GM12878 (cell line): ENCODE data around the gene AFF1. TPM values are rescaled to one million over a fixed set of nuclear protein-coding genes. Genes with fewer than 3 reads are reported as not detected.
A peak's percentile ranks its signal among the peaks of the same experiment; 100 is the strongest.

Experiments used
- BHLHE40 ChIP-seq, 2 experiments: fragments of 450-650 bp in 1 of 2; IDR thresholded peaks; 2 replicates each; pipeline ENCODE4 v1.6.1; 2011 to 2017; ENCODE audit warnings: low read depth in 2 of 2, borderline replicate concordance in 1 of 2, improper control_type of control experiment in 1 of 2, low read length in 1 of 2, mild to moderate bottlenecking in 1 of 2
- BMI1 ChIP-seq: fragments of 450-650 bp; IDR thresholded peaks from 2 replicates; pipeline ENCODE4 v1.6.1; 2016; ENCODE audit warnings: mild to moderate bottlenecking, moderate library complexity, borderline replicate concordance
- BRCA1 ChIP-seq: IDR thresholded peaks from 2 replicates; pipeline ENCODE4 v1.6.1; 2011; ENCODE audit warnings: low read depth, low read length, improper control_type of control experiment
- CHD4 ChIP-seq: fragments of 200-600 bp; sonication (generic); IDR thresholded peaks from 2 replicates; pipeline ENCODE4 v1.6.1; 2016; ENCODE audit warnings: mild to moderate bottlenecking
- ESRRA ChIP-seq: IDR thresholded peaks from 2 replicates; pipeline ENCODE4 v1.6.1; 2012; ENCODE audit warnings: mild to moderate bottlenecking, low read length, improper control_type of control experiment
- ETV6 ChIP-seq, 2 experiments: fragments of 450-650 bp in 1 of 2; IDR thresholded peaks in 1 of 2; conservative IDR thresholded peaks in 1 of 2; 2 replicates each; pipeline ENCODE4 v1.6.1; 2014; ENCODE audit warnings: antibody characterized with exemption in 1 of 2, borderline replicate concordance in 1 of 2, low read depth in 1 of 2, mild to moderate bottlenecking in 1 of 2, moderate library complexity in 1 of 2
- EZH2 ChIP-seq: IDR thresholded peaks from 2 replicates; pipeline ENCODE4 v1.6.1; 2012; ENCODE audit warnings: low read depth, mild to moderate bottlenecking, control low read depth, inconsistent platforms, low read length, borderline replicate concordance; ENCODE audit not compliant: control insufficient read depth
- FOS ChIP-seq: IDR thresholded peaks from 3 replicates; pipeline ENCODE4 v1.6.1; 2011; ENCODE audit warnings: borderline replicate concordance; ENCODE audit not compliant: insufficient read length; ENCODE audit errors: extremely low read depth
- GATAD2B ChIP-seq: fragments of 450-650 bp; conservative IDR thresholded peaks from 2 replicates; pipeline ENCODE4 v1.6.1; 2017; ENCODE audit warnings: low read depth, mild to moderate bottlenecking, moderate library complexity
- HDAC6 ChIP-seq: fragments of 200-600 bp; sonication (generic); IDR thresholded peaks from one replicate; pipeline ENCODE4 v1.8.0; 2017; ENCODE audit warnings: antibody characterized with exemption; ENCODE audit not compliant: unreplicated experiment
- HDGF ChIP-seq: fragments of 450-650 bp; IDR thresholded peaks from 2 replicates; pipeline ENCODE4 v1.6.1; 2016; ENCODE audit warnings: antibody characterized with exemption
- JUND ChIP-seq: IDR thresholded peaks from 2 replicates; pipeline ENCODE4 v1.6.1; 2012; ENCODE audit warnings: low read depth, mild to moderate bottlenecking, low read length, improper control_type of control experiment, moderate library complexity
- KLF5 ChIP-seq: fragments of 450-650 bp; IDR thresholded peaks from 2 replicates; pipeline ENCODE4 v1.6.1; 2014; ENCODE audit warnings: mild to moderate bottlenecking; ENCODE audit not compliant: partially characterized antibody
- MAX ChIP-seq: IDR thresholded peaks from 2 replicates; pipeline ENCODE4 v1.6.1; 2012; ENCODE audit warnings: low read depth, low read length, improper control_type of control experiment
- MEF2A ChIP-seq: IDR thresholded peaks from 2 replicates; pipeline ENCODE4 v1.6.1; 2011; ENCODE audit warnings: low read depth, mild to moderate bottlenecking, low read length, moderate library complexity; ENCODE audit not compliant: insufficient read depth
- NFIC ChIP-seq: IDR thresholded peaks from 2 replicates; pipeline ENCODE4 v1.6.1; 2012; ENCODE audit warnings: low read depth, mild to moderate bottlenecking, inconsistent platforms, low read length, moderate library complexity
- NR2C2 ChIP-seq: IDR thresholded peaks from 2 replicates; pipeline ENCODE4 v1.6.1; 2011; ENCODE audit warnings: borderline replicate concordance, low read depth; ENCODE audit not compliant: control insufficient read depth, insufficient read length
- NRF1 ChIP-seq: conservative IDR thresholded peaks from 2 replicates; pipeline ENCODE4 v1.6.1; 2011; ENCODE audit warnings: mild to moderate bottlenecking, low read depth, low read length, improper control_type of control experiment
- PAX8 ChIP-seq: fragments of 450-650 bp; IDR thresholded peaks from 2 replicates; pipeline ENCODE4 v1.6.1; 2017; ENCODE audit warnings: mild to moderate bottlenecking, moderate library complexity
- POLR2A ChIP-seq: IDR thresholded peaks from 2 replicates; pipeline ENCODE4 v1.6.1; 2011; ENCODE audit warnings: low read depth, mild to moderate bottlenecking, low read length
- RB1 ChIP-seq: fragments of 450-650 bp; formaldehyde crosslinking; IDR thresholded peaks from 2 replicates; pipeline ENCODE4 v1.6.1; 2017; ENCODE audit warnings: mild to moderate bottlenecking, borderline replicate concordance
- RFX5 ChIP-seq: IDR thresholded peaks from 2 replicates; pipeline ENCODE4 v1.6.1; 2011; ENCODE audit warnings: low read depth, low read length, improper control_type of control experiment
- SKIL ChIP-seq: fragments of 450-650 bp; IDR thresholded peaks from 2 replicates; pipeline ENCODE4 v1.6.1; 2017; ENCODE audit warnings: mild to moderate bottlenecking, low read depth, inconsistent platforms; ENCODE audit not compliant: poor library complexity, severe bottlenecking
- SUZ12 ChIP-seq: fragments of 200-600 bp; sonication (generic); IDR thresholded peaks from one replicate; pipeline ENCODE4 v1.6.1; 2018; ENCODE audit warnings: antibody characterized with exemption, mild to moderate bottlenecking; ENCODE audit not compliant: unreplicated experiment
- TAF1 ChIP-seq: IDR thresholded peaks from 2 replicates; pipeline ENCODE4 v1.6.1; 2011; ENCODE audit warnings: mild to moderate bottlenecking, low read depth, low read length, borderline replicate concordance
- TCF7 ChIP-seq: IDR thresholded peaks from 2 replicates; pipeline ENCODE4 v1.6.1; 2014; ENCODE audit warnings: antibody characterized with exemption, borderline replicate concordance
- YY1 ChIP-seq: IDR thresholded peaks from 2 replicates; pipeline ENCODE4 v1.6.1; 2011; ENCODE audit warnings: low read depth, mild to moderate bottlenecking, low read length
- ZNF207 ChIP-seq: fragments of 450-650 bp; IDR thresholded peaks from 2 replicates; pipeline ENCODE4 v1.6.1; 2014; ENCODE audit warnings: antibody characterized with exemption, mild to moderate bottlenecking, borderline replicate concordance
- ZNF24 ChIP-seq: fragments of 450-650 bp; IDR thresholded peaks from 2 replicates; pipeline ENCODE4 v1.6.1; 2017; ENCODE audit warnings: antibody characterized with exemption, mild to moderate bottlenecking
- ZSCAN29 ChIP-seq: fragments of 450-650 bp; IDR thresholded peaks from 2 replicates; pipeline ENCODE4 v1.6.1; 2017; ENCODE audit warnings: mild to moderate bottlenecking, moderate library complexity
- polyA plus RNA-seq, 11 experiments: library from polyadenylated mRNA; depleted of rRNA in 4 of 11; unstranded in 6 of 11; stranded (reverse) in 5 of 11; fragments of >200 nt; fragmentation: Nextera tagmentation in 4 of 11; fragmentation: Illumina TruSeq in 1 of 11; extraction: Ambion mirVana in 4 of 11; extraction: Trizol in 1 of 11; gene quantifications; 1 replicate in 1 of 11; 2 replicates in 10 of 11; pipeline versions ENCODE4 v1.2.1 to v1.2.3, GENCODE V29; 2011 to 2016; ENCODE audit warnings: inconsistent platforms in 2 of 11, missing spikeins in 2 of 11, low read depth in 1 of 11
- total RNA-seq, 4 experiments: library from RNA; depleted of rRNA in 3 of 4; stranded (reverse); fragments of >200 nt in 3 of 4; fragmentation: Illumina TruSeq in 1 of 4; extraction: Trizol in 1 of 4; gene quantifications; 2 replicates each; pipeline versions ENCODE4 v1.2.1 to v1.2.3, GENCODE V29; 2013 to 2021

Gene AFF1
- total and polyA plus RNA-seq, 10 of the 15 experiments (the other 5 are each of a cell fraction or from before 2014, with no cell fraction given) = 3.5 to 56.1 (median 21.5) TPM

GRCh38 chr4:87006676-87007527, 72.1 kb downstream of the AFF1 start (continued):
- TF ChIP-seq SKIL = peak; percentile 76
- peak; percentile 56; the same call in 1 of the 2 replicates for TF ChIP-seq YY1
- peak; percentile 73 for TF ChIP-seq ZSCAN29
- TF ChIP-seq MAX = peak; percentile 42
- 0 out of 2 replicates have a peak, but pooled peaks have one; percentile 42 for TF ChIP-seq BRCA1
- TF ChIP-seq ZNF207 = peak; percentile 83
- TF ChIP-seq TCF7 = no peak
- no peak; the same call in 1 of the 2 replicates for TF ChIP-seq ESRRA
- TF ChIP-seq GATAD2B = peak; percentile 87
- peak; percentile 88 for TF ChIP-seq HDAC6
- TF ChIP-seq SUZ12 = no peak
- TF ChIP-seq POLR2A = peak; percentile 97
- no peak for TF ChIP-seq PAX8
- 0 out of 2 replicates have a peak, but pooled peaks have one; percentile 10 for TF ChIP-seq NRF1
- no peak for TF ChIP-seq EZH2
- peak; percentile 94 to 95 for TF ChIP-seq BHLHE40 (IDR thresholded peaks at IDR 0.05; ENCODE audit: borderline replicate concordance in 1 of 2, low read depth in 2 of 2, low read length in 1 of 2)
- peak; percentile 96 for TF ChIP-seq JUND
- TF ChIP-seq TAF1 = peak; percentile 96
- peak; percentile 79; the same call in 1 of the 2 replicates for TF ChIP-seq RFX5
- peak; percentile 99 for TF ChIP-seq KLF5
- TF ChIP-seq ZNF24 = no peak
- TF ChIP-seq NR2C2 = no peak
- TF ChIP-seq MEF2A = no peak
- no peak for TF ChIP-seq FOS
- TF ChIP-seq CHD4 = no peak
- TF ChIP-seq BMI1 = no peak; the same call in 1 of the 2 replicates
- no peak; the same call in 1 of the 2 replicates for TF ChIP-seq RB1
- 0 out of 2 replicates have a peak, but pooled peaks have one; percentile 32 for TF ChIP-seq NFIC
- peak in 1 of 2 experiments; percentile 68; a peak in 1 of 4 replicates for TF ChIP-seq ETV6 (conservative IDR thresholded peaks at IDR 0.05 in 1 of 2, IDR thresholded peaks at IDR 0.05 in 1 of 2; ENCODE audit: borderline replicate concordance in 1 of 2, low read depth in 1 of 2)
- no peak for TF ChIP-seq HDGF
